H1 (cell line): Measurements from ENCODE around the gene ANKS1A. TPM values are rescaled to one million over a fixed set of nuclear protein-coding genes. Genes with fewer than 3 reads are reported as not detected.

ENCODE experiments used
- CTCF ChIA-PET: fragments of 300-600 bp; sonication (Branson Sonifier 250); formaldehyde crosslinking; loops from one replicate; lab custom pipeline; 2021; ENCODE audit not compliant: partially characterized antibody; lab: Charles Lee
- POLR2A ChIA-PET: fragments of 300-600 bp; sonication (Branson Sonifier 250); formaldehyde crosslinking; loops from one replicate; lab custom pipeline; 2021; ENCODE audit warnings: inconsistent platforms; ENCODE audit not compliant: partially characterized antibody; lab: Charles Lee
- DNase-seq, 2 experiments: peaks; one replicate each; pipeline versions ENCODE4 v3.0.0 to v3.0.0-alpha.2; 2010 to 2022; ENCODE audit warnings: low spot score in 2 of 2, low read depth in 1 of 2, mixed read lengths in 1 of 2
- FAIRE-seq: peaks from 2 replicates; lab custom pipeline; 2011; peaks lifted over from hg19 to GRCh38; lab: Jason Lieb, UNC
- H2AFZ ChIP-seq: 2 replicates; pipeline ENCODE4 v1.8.1; 2012; ENCODE audit warnings: low read length, inconsistent platforms
- H2AK5ac ChIP-seq: 2 replicates; pipeline ENCODE4 v1.6.1; 2013; ENCODE audit warnings: low read depth, low read length
- H2BK120ac ChIP-seq: replicated peaks from 2 replicates; pipeline ENCODE3; 2013; ENCODE audit warnings: low read depth, low read length, inconsistent platforms
- H2BK12ac ChIP-seq: 2 replicates; pipeline ENCODE4 v1.6.1; 2013; ENCODE audit warnings: low read depth, low read length
- H2BK15ac ChIP-seq: 2 replicates; pipeline ENCODE4 v1.6.1; 2013; ENCODE audit warnings: low read length
- H2BK20ac ChIP-seq: 2 replicates; pipeline ENCODE4 v1.6.1; 2013; ENCODE audit warnings: low read length
- H2BK5ac ChIP-seq: 2 replicates; pipeline ENCODE4 v1.6.1; 2013; ENCODE audit warnings: low read depth, low read length
- H3K14ac ChIP-seq: 2 replicates; pipeline ENCODE4 v1.6.1; 2013; ENCODE audit warnings: inconsistent platforms; ENCODE audit not compliant: insufficient read length
- H3K18ac ChIP-seq: 2 replicates; pipeline ENCODE4 v1.6.1; 2013; ENCODE audit warnings: low read length; ENCODE audit errors: extremely low read depth
- H3K23ac ChIP-seq: 2 replicates; pipeline ENCODE4 v1.6.1; 2013; ENCODE audit warnings: inconsistent platforms; ENCODE audit not compliant: insufficient read length
- H3K23me2 ChIP-seq: 2 replicates; pipeline ENCODE4 v1.6.1; 2013; ENCODE audit warnings: low read depth, low read length
- H3K27ac ChIP-seq: 2 replicates; pipeline ENCODE4 v1.6.1; 2011; ENCODE audit warnings: low read depth, low read length, inconsistent platforms
- H3K27me3 ChIP-seq, 4 experiments: replicated peaks in 1 of 4; 1 replicate in 1 of 4; 2 replicates in 3 of 4; pipeline versions ENCODE4 v1.6.1 to v1.8.1; 2011 to 2013; ENCODE audit warnings: low read length in 3 of 4, mild to moderate bottlenecking in 3 of 4, inconsistent platforms in 2 of 4, mixed read lengths in 2 of 4, moderate library complexity in 1 of 4; ENCODE audit not compliant: control insufficient read depth in 3 of 4, insufficient read depth in 3 of 4; ENCODE audit errors: extremely low read depth in 1 of 4
- H3K36me3 ChIP-seq, 4 experiments: 2 replicates each; pipeline versions ENCODE4 v1.6.1 to v1.8.1; 2011 to 2013; ENCODE audit warnings: mild to moderate bottlenecking in 4 of 4, low read length in 3 of 4, moderate library complexity in 2 of 4, control low read depth in 1 of 4, inconsistent platforms in 1 of 4; ENCODE audit not compliant: insufficient read depth in 4 of 4, control insufficient read depth in 2 of 4
- H3K4ac ChIP-seq: replicated peaks from 2 replicates; pipeline ENCODE3; 2013; ENCODE audit warnings: low read length, low read depth, mixed read lengths, inconsistent platforms; ENCODE audit not compliant: insufficient read length
- H3K4me1 ChIP-seq, 4 experiments: replicated peaks in 1 of 4; 1 replicate in 1 of 4; 2 replicates in 3 of 4; pipeline versions ENCODE4 v1.6.1 to v1.8.1; 2011 to 2013; ENCODE audit warnings: low read length in 3 of 4, inconsistent platforms in 2 of 4, mixed read lengths in 1 of 4; ENCODE audit not compliant: insufficient read depth in 4 of 4, control insufficient read depth in 3 of 4
- H3K4me2 ChIP-seq, 2 experiments: 2 replicates each; pipeline versions ENCODE4 v1.6.1 to v1.8.1; 2011 to 2013; ENCODE audit warnings: low read depth in 2 of 2, low read length in 2 of 2, control low read depth in 1 of 2, inconsistent platforms in 1 of 2, mild to moderate bottlenecking in 1 of 2; ENCODE audit not compliant: insufficient read depth in 1 of 2
- H3K4me3 ChIP-seq, 4 experiments: fragments of 200-600, 300-600 bp in 1 of 4; sonication (generic), shearing (Covaris generic), sonication (Bioruptor Twin) in 1 of 4; 2 replicates each; pipeline versions ENCODE4 v1.5.1 to v1.8.1; 2011 to 2016; ENCODE audit warnings: low read length in 4 of 4, low read depth in 3 of 4, control low read depth in 2 of 4, inconsistent platforms in 2 of 4, mild to moderate bottlenecking in 2 of 4, mixed read lengths in 1 of 4, moderate library complexity in 1 of 4; ENCODE audit not compliant: insufficient read depth in 2 of 4; ENCODE audit errors: extremely low read depth in 1 of 4
- H3K56ac ChIP-seq: replicated peaks from 2 replicates; pipeline ENCODE3; 2013; ENCODE audit warnings: low read depth, mild to moderate bottlenecking, mixed read lengths, low read length, inconsistent platforms; ENCODE audit not compliant: insufficient read length
- H3K79me1 ChIP-seq: 2 replicates; pipeline ENCODE4 v1.6.1; 2013; ENCODE audit warnings: low read depth, low read length, control low read depth
- H3K79me2 ChIP-seq, 2 experiments: 2 replicates each; pipeline versions ENCODE4 v1.6.1 to v1.8.1; 2012 to 2013; ENCODE audit warnings: low read length in 2 of 2, mild to moderate bottlenecking in 2 of 2, inconsistent platforms in 1 of 2; ENCODE audit not compliant: insufficient read depth in 2 of 2, control insufficient read depth in 1 of 2
- H3K9ac ChIP-seq, 4 experiments: replicated peaks in 1 of 4; 1 replicate in 1 of 4; 2 replicates in 3 of 4; pipeline versions ENCODE4 v1.6.1 to v1.8.1; 2011 to 2013; ENCODE audit warnings: low read depth in 3 of 4, low read length in 3 of 4, control low read depth in 2 of 4, mild to moderate bottlenecking in 2 of 4, moderate library complexity in 2 of 4, inconsistent platforms in 1 of 4; ENCODE audit errors: extremely low read depth in 1 of 4
- H3K9me3 ChIP-seq, 2 experiments: 2 replicates each; pipeline versions ENCODE4 v1.6.1 to v1.8.1; 2012 to 2013; ENCODE audit warnings: mild to moderate bottlenecking in 2 of 2, moderate library complexity in 2 of 2, control low read depth in 1 of 2, inconsistent platforms in 1 of 2, low read depth in 1 of 2, low read length in 1 of 2, mixed read lengths in 1 of 2; ENCODE audit not compliant: insufficient read depth in 2 of 2
- H4K20me1 ChIP-seq, 2 experiments: replicated peaks in 1 of 2; 2 replicates each; pipeline versions ENCODE3 to v1.8.1; 2011 to 2013; ENCODE audit warnings: inconsistent platforms in 2 of 2, low read length in 2 of 2, mild to moderate bottlenecking in 1 of 2; ENCODE audit not compliant: insufficient read depth in 2 of 2, control insufficient read depth in 1 of 2
- H4K5ac ChIP-seq: 2 replicates; pipeline ENCODE4 v1.6.1; 2013; ENCODE audit warnings: low read length, low read depth, mixed read lengths, inconsistent platforms; ENCODE audit not compliant: insufficient read length
- H4K8ac ChIP-seq: 2 replicates; pipeline ENCODE4 v1.8.0; 2013; ENCODE audit warnings: mild to moderate bottlenecking, moderate library complexity, low read length, inconsistent platforms; ENCODE audit not compliant: insufficient read depth; ENCODE audit errors: extremely low read depth
- H4K91ac ChIP-seq: replicated peaks from 2 replicates; pipeline ENCODE3; 2013; ENCODE audit warnings: low read length, mixed read lengths, inconsistent platforms; ENCODE audit not compliant: insufficient read length
- CBX5 ChIP-seq: fragments of 300-800, 300-1000 bp; sonication (generic); IDR thresholded peaks from 2 replicates; pipeline ENCODE4 v1.7.1; 2016; ENCODE audit warnings: antibody characterized with exemption, low read length, low read depth
- CHD1 ChIP-seq: IDR thresholded peaks from 2 replicates; pipeline ENCODE4 v1.6.1; 2012; ENCODE audit warnings: low read depth, low read length, improper control_type of control experiment
- CREB1 ChIP-seq: IDR thresholded peaks from 2 replicates; pipeline ENCODE4 v1.6.1; 2012; ENCODE audit warnings: inconsistent platforms
- CTBP2 ChIP-seq: IDR thresholded peaks from 2 replicates; pipeline ENCODE4 v1.7.0; 2011; ENCODE audit warnings: borderline replicate concordance, mild to moderate bottlenecking, moderate library complexity, mixed read lengths, low read length; ENCODE audit not compliant: insufficient read depth, insufficient read length
- EZH2 ChIP-seq: fragments of 200-600 bp; sonication (generic); IDR thresholded peaks from 2 replicates; pipeline ENCODE4 v1.7.1; 2012; ENCODE audit warnings: low read depth, mild to moderate bottlenecking, moderate library complexity, low read length, inconsistent platforms; ENCODE audit not compliant: severe bottlenecking
- FOSL1 ChIP-seq: IDR thresholded peaks from 2 replicates; pipeline ENCODE4 v1.6.1; 2011; ENCODE audit warnings: mild to moderate bottlenecking, low read depth, low read length, moderate library complexity; ENCODE audit not compliant: insufficient read depth
- KDM4A ChIP-seq: IDR thresholded peaks from one replicate; pipeline ENCODE4 v1.7.1; 2012; ENCODE audit warnings: low read depth, mild to moderate bottlenecking, moderate library complexity, low read length, inconsistent platforms; ENCODE audit not compliant: severe bottlenecking
- POU5F1 ChIP-seq: IDR thresholded peaks from 2 replicates; pipeline ENCODE4 v1.6.1; 2011; ENCODE audit warnings: low read depth, mild to moderate bottlenecking, low read length, moderate library complexity
- WGBS, 2 experiments: shearing (Covaris generic) in 1 of 2; methylation state at CpG; one replicate each; pipeline versions ENCODE4 v1.1.6 to v1.1.7; 2013 to 2015; ENCODE audit warnings: low lambda C conversion rate in 2 of 2, mixed read lengths in 2 of 2, inconsistent platforms in 1 of 2, low coverage in 1 of 2, missing lambda C conversion rate in 1 of 2; ENCODE audit not compliant: insufficient replicate concordance in 2 of 2, insufficient coverage in 1 of 2, insufficient read length in 1 of 2; ENCODE audit errors: extremely low coverage in 1 of 2, missing lambda C conversion rate in 1 of 2; 5-methylcytosine and 5-hydroxymethylcytosine counted together
- polyA plus RNA-seq, 7 experiments: library from polyadenylated mRNA; depleted of rRNA in 3 of 7; stranded (reverse) in 5 of 7; unstranded in 2 of 7; fragments of >200 nt in 5 of 7; fragments of 200-250 nt in 2 of 7; gene quantifications; 1 replicate in 5 of 7; 2 replicates in 1 of 7; 4 replicates in 1 of 7; pipeline versions ENCODE4 v1.2.1 to v1.2.3, GENCODE V29; 2011 to 2013; ENCODE audit warnings: missing spikeins in 2 of 7, mixed read lengths in 2 of 7
- total RNA-seq: library from RNA; stranded (reverse); fragmentation: NEBNext Ultra II Directional; extraction: Animal tissue kit (Norgen Biotek cat#: 25700); gene quantifications from 2 replicates; pipeline ENCODE4 v1.2.1, GENCODE V29; 2021
- TF ChIP-seq, protein P1 (sequence below), 3 experiments: IDR thresholded peaks; 1 replicate in 2 of 3; 2 replicates in 1 of 3; pipeline versions ENCODE4 v1.5.1 to v1.6.1; 2011; ENCODE audit warnings: low read length in 3 of 3, mild to moderate bottlenecking in 3 of 3, inconsistent platforms in 2 of 3, low read depth in 1 of 3, moderate library complexity in 1 of 3; ENCODE audit not compliant: insufficient read depth in 1 of 3; ENCODE audit errors: control extremely low read depth in 1 of 3

The ANKS1A gene
- total and polyA plus RNA-seq, 2 of the 8 experiments (the other 6 are each of a cell fraction or from before 2014, with no cell fraction given) = 9.8 to 30.9 TPM

DNA sequence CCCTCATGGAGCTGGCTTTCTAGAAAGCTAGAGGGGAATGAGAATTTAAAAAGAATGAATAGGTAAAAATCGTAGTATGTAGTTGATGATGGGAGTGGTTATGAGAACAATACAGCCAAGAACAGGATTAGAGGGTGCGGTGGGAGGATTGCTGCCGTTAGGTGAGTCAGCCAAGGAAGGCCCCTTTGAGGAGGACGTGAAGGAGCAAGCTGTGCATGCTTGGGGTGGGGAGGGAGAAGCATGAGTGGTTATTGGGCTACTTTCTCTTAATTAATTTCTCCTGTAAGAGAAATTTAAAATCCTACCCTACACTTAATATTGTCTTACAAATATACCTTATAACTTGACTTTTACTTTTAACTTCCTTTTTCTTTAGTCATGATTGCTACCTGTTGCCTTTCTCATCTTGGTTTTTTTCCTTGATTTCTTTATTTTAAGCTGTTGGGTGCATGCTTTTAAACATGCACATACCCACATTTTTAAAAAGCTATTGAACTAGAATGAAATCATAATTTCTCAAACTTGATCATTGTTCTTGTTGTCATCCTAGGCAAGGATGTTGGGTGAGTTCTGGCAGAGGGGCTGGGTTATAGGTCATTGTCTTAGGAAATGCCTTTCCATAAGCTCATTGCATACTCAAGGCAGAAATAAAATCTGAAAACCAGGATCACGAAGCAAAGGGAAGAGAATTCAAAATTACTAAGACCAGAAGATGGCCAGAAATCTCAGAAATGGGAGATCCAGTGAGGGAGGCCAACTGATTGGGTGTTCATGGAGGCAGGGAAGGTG, 137.6 kb downstream of the ANKS1A start:
- 66 to 100% methylated on average over 1 to 5 of the region's 5 CpGs for WGBS, 2 experiments
- FAIRE-seq = no peak
- TF ChIP-seq CBX5 = no peak
- no peak for TF ChIP-seq CTBP2
- TF ChIP-seq FOSL1 = no peak
- no peak for TF ChIP-seq KDM4A
- TF ChIP-seq EZH2 = no peak
- TF ChIP-seq, protein P1, sequence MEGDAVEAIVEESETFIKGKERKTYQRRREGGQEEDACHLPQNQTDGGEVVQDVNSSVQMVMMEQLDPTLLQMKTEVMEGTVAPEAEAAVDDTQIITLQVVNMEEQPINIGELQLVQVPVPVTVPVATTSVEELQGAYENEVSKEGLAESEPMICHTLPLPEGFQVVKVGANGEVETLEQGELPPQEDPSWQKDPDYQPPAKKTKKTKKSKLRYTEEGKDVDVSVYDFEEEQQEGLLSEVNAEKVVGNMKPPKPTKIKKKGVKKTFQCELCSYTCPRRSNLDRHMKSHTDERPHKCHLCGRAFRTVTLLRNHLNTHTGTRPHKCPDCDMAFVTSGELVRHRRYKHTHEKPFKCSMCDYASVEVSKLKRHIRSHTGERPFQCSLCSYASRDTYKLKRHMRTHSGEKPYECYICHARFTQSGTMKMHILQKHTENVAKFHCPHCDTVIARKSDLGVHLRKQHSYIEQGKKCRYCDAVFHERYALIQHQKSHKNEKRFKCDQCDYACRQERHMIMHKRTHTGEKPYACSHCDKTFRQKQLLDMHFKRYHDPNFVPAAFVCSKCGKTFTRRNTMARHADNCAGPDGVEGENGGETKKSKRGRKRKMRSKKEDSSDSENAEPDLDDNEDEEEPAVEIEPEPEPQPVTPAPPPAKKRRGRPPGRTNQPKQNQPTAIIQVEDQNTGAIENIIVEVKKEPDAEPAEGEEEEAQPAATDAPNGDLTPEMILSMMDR (IDR thresholded peaks at IDR 0.05; ENCODE audit: control extremely low read depth in 1 of 3, insufficient read depth in 1 of 3, low read depth in 1 of 3, low read length in 3 of 3) = no peak
- no peak for TF ChIP-seq CHD1
- TF ChIP-seq CREB1 = no peak
- no peak for TF ChIP-seq POU5F1

More for the DNA sequence above, 137.6 kb downstream of the ANKS1A start:
- Histone ChIP-seq H3K56ac (no peak overlapping the region), H3K23me2 (no peaks in the 10 kb centered on the region), H3K27ac (no peak overlapping the region), H2BK120ac (no peak overlapping the region), H4K8ac (no peak overlapping the region), H4K5ac (no peak overlapping the region), H3K23ac (no peak overlapping the region), H3K27me3 (no peaks in the 10 kb centered on the region), H3K9ac (no peak overlapping the region), H3K14ac (no peak overlapping the region), H2BK20ac (no peak overlapping the region), H2BK12ac (0 out of 2 replicates have a peak overlapping the region, but pooled peaks have one; percentile 22), H3K4me2 (no peak overlapping the region), H3K4ac (no peak overlapping the region), H3K18ac (no peak overlapping the region), H3K79me1 (no peaks in the 10 kb centered on the region), H3K79me2 (no peaks in the 10 kb centered on the region), H2BK5ac (no peak overlapping the region; the same call in 1 of the 2 replicates), H2AK5ac (0 out of 2 replicates have a peak overlapping the region, but pooled peaks have one; percentile 16), H4K91ac (no peak overlapping the region), H3K36me3 (no peaks in the 10 kb centered on the region), H3K4me1 (peaks cover 4 to 33% (median 26%) of the 10 kb centered on the region in 4 experiments), H4K20me1 (no peaks in the 10 kb centered on the region), H3K9me3 (no peaks in the 10 kb centered on the region), H2BK15ac (no peak overlapping the region), H2AFZ (no peak overlapping the region), H3K4me3 (no peak overlapping the region)
- no peak for DNase-seq
- CTCF ChIA-PET = interaction anchor here (0.9 to 3.5 kb wide), 21 partner anchors 8 to 176 kb away, joined by 3 to 15 read pairs (median 4); no protein-coding TSS in a partner anchor
- POLR2A ChIA-PET = interaction anchor here (2.4 to 2.5 kb wide), 2 partner anchors 10 to 21 kb away, joined by 11 to 13 read pairs; no protein-coding TSS in a partner anchor
